ENCODE data around the gene CYB5A. TPM values are rescaled to one million over a fixed set of nuclear protein-coding genes. Genes with fewer than 3 reads are reported as not detected.
"Not testable (repeated sequence)": the region's sequence is repeated elsewhere in the genome, so short reads cannot be mapped to it uniquely, and the experiment has no call there.

Gene CYB5A
- total RNA-seq, 1 donor from 2014 or later, result 58.1 TPM

DNA sequence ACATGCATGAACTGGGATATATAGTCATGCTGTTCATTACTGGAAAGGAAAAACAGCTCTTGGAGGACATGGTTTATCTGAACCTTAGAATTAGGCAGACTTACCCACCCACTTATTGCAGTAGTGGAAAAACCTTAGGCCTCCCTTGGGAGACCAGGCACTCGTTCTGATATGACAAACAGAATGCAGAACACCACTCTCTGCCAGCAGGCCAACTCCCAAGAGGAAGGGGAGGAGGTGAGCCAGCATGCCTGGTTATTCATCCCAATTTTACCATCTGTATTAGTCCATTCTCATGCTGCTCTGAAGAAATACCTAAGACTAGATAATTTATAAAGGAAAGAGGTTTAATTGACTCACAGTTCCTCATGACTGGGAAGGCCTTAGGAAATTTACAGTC, 41.3 kb upstream of the CYB5A start:
- no peaks in the 10 kb centered on the region for H3K4me1 ChIP-seq
- no peaks in the 10 kb centered on the region for H3K9me3 ChIP-seq
- no peaks in the 10 kb centered on the region for H3K27me3 ChIP-seq
- no peaks in the 10 kb centered on the region for H3K36me3 ChIP-seq
- H3K4me3 ChIP-seq, result no peak overlapping the region
- no peak for DNase-seq (ENCODE audit: low spot score in 2 of 2)
- H3K27ac ChIP-seq, result no peak overlapping the region
- TF ChIP-seq, protein P1, sequence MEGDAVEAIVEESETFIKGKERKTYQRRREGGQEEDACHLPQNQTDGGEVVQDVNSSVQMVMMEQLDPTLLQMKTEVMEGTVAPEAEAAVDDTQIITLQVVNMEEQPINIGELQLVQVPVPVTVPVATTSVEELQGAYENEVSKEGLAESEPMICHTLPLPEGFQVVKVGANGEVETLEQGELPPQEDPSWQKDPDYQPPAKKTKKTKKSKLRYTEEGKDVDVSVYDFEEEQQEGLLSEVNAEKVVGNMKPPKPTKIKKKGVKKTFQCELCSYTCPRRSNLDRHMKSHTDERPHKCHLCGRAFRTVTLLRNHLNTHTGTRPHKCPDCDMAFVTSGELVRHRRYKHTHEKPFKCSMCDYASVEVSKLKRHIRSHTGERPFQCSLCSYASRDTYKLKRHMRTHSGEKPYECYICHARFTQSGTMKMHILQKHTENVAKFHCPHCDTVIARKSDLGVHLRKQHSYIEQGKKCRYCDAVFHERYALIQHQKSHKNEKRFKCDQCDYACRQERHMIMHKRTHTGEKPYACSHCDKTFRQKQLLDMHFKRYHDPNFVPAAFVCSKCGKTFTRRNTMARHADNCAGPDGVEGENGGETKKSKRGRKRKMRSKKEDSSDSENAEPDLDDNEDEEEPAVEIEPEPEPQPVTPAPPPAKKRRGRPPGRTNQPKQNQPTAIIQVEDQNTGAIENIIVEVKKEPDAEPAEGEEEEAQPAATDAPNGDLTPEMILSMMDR (IDR thresholded peaks at IDR 0.05), result no peak
- intact Hi-C loops (cut with DNase I), result no loop called here

DNA sequence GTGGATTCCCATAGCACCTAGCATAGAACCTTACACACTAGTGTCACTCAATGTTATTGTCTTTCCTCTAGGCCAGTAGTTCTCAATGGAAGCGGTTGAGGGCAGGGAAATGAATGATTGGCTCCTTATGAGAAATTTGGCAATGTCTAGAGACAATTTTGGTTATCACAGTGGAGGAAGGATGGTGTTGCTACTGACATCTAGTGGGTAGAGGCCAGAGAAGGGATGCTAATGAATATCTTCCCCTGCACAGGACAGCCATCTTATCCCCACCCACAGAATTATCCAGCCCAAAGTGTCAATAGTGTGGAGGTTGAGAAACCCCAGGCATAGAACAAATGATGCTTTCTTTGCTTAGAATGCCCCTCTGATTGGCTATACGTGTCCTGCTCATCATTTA, 39.6 kb upstream of the CYB5A start:
- no peaks in the 10 kb centered on the region for H3K9me3 ChIP-seq
- DNase-seq (ENCODE audit: low spot score in 2 of 2), result no peak
- intact Hi-C loops (cut with DNase I), result no loop called here
- H3K36me3 ChIP-seq, result no peaks in the 10 kb centered on the region
- H3K27me3 ChIP-seq, result no peaks in the 10 kb centered on the region
- no peaks in the 10 kb centered on the region for H3K4me1 ChIP-seq
- TF ChIP-seq, protein P1 (IDR thresholded peaks at IDR 0.05), result no peak
- H3K4me3 ChIP-seq, result no peak overlapping the region
- no peak overlapping the region for H3K27ac ChIP-seq

DNA sequence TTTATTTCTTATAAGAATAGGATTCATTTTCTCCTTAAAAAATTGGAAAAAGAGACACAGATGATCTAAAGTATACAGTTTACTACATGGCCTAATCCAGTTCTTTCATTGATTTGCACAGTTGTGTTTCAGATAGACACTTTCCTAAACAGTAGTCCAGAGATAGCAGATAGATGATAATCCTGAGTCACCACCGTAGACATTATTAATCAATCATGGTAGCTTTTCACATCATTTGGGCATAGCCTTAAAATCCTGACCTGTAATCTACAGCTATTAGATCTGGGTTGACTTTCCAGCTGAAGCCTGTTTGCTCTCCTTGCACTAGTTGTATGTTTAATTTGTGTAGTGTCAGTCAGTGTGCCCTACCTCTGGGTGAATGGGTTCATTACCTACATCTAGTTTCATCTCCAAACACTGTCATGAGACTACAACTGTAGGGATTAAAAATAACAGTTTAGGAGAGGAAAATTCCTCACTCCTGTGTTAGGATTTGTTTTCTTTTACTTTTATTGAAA, 38.0 kb upstream of the CYB5A start:
- intact Hi-C loops (cut with DNase I), result no loop called here
- TF ChIP-seq, protein P1 (IDR thresholded peaks at IDR 0.05), result no peak

DNA sequence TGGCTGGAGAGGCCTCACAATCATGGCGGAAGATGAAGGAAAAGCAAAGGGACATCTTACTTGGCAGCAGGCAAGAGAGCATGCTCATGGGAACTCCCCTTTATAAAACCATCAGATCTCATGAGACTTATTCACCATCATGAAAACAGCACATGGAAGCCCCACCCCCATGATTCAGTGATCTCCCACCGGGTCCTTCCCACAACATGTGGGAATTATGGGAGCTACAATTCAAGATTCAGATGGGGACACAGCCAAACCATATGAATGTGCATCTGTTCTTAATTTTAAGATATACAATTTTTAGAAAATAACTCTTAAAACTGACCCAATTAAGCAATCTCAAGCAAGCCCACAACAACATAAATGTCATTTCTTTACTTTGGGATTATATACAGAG, 36.4 kb upstream of the CYB5A start:
- no peak for DNase-seq (ENCODE audit: low spot score in 2 of 2)
- intact Hi-C loops (cut with DNase I), result no loop called here

More for the DNA sequence above, 38.0 kb upstream of the CYB5A start:
- Histone ChIP-seq H3K4me3 (no peak overlapping the region), H3K9me3 (no peaks in the 10 kb centered on the region), H3K27ac (no peak overlapping the region), H3K36me3 (no peaks in the 10 kb centered on the region), H3K27me3 (no peaks in the 10 kb centered on the region), H3K4me1 (no peaks in the 10 kb centered on the region)
- no peak for DNase-seq (ENCODE audit: low spot score in 2 of 2)

DNA sequence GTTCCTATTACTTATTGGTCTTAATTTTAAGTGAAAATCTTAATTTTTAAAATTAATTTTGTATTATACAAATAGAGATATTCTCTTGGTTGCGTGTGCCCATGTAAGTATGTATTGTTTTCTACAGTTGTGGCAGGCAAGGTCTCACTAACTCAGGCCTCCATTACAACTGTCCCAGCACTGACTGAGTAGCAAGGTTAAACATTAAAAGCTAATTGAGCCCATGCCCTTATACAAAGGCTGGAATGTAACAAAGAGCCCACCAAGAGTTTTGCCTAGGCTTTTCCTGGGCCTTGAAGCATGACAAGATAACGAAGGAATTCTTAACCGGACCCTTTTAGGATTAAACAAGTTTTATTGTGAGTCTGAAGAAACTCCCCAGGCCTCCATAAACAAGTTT, 35.0 kb upstream of the CYB5A start:
- intact Hi-C loops (cut with DNase I); H3K27ac ChIP-seq; DNase-seq (ENCODE audit: low spot score in 2 of 2); H3K27me3 ChIP-seq; H3K4me1 ChIP-seq; H3K9me3 ChIP-seq; H3K36me3 ChIP-seq; H3K4me3 ChIP-seq: not testable (repeated sequence)

More for the DNA sequence above, 36.4 kb upstream of the CYB5A start:
- Histone ChIP-seq H3K4me1 (no peaks in the 10 kb centered on the region), H3K4me3 (no peak overlapping the region), H3K27me3 (no peaks in the 10 kb centered on the region), H3K9me3 (no peaks in the 10 kb centered on the region), H3K36me3 (no peaks in the 10 kb centered on the region), H3K27ac (no peak overlapping the region)
- TF ChIP-seq, protein P1 (IDR thresholded peaks at IDR 0.05), result no peak

DNA sequence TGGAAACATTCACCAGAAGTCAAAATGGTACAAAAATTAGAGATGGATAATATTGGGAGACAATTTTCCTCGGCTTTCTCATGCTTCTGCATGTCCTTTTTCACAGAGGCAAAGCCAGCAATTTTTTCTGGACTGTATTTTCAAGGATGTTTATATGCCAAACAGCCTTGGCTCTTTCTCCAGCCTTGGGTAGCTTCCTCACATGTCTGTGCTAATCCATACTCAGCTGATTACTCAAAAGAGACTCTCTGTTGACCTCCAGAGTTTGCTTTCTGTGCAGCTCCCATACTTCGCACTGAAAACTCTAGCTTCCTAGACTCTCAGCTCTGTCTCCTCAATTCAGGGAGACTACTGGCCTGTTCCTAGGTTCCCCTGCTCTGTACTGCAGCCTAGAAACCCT, 34.5 kb upstream of the CYB5A start:
- TF ChIP-seq, protein P1 (IDR thresholded peaks at IDR 0.05), result no peak
- no peak overlapping the region for H3K27ac ChIP-seq
- DNase-seq (ENCODE audit: low spot score in 2 of 2), result no peak
- no peaks in the 10 kb centered on the region for H3K4me1 ChIP-seq
- no peak overlapping the region for H3K4me3 ChIP-seq
- no peaks in the 10 kb centered on the region for H3K36me3 ChIP-seq
- no peaks in the 10 kb centered on the region for H3K27me3 ChIP-seq
- intact Hi-C loops (cut with DNase I), result no loop called here
- no peaks in the 10 kb centered on the region for H3K9me3 ChIP-seq

Measured in ascending aorta (tissue), 2 donors.